ENCODE results near the gene ADAMTS2. TPM values are rescaled to one million over a fixed set of nuclear protein-coding genes. Genes with fewer than 3 reads are reported as not detected.

The ADAMTS2 gene
- total and polyA plus RNA-seq, 2 donors from 2014 or later = 2.0 to 13.6 TPM

DNA sequence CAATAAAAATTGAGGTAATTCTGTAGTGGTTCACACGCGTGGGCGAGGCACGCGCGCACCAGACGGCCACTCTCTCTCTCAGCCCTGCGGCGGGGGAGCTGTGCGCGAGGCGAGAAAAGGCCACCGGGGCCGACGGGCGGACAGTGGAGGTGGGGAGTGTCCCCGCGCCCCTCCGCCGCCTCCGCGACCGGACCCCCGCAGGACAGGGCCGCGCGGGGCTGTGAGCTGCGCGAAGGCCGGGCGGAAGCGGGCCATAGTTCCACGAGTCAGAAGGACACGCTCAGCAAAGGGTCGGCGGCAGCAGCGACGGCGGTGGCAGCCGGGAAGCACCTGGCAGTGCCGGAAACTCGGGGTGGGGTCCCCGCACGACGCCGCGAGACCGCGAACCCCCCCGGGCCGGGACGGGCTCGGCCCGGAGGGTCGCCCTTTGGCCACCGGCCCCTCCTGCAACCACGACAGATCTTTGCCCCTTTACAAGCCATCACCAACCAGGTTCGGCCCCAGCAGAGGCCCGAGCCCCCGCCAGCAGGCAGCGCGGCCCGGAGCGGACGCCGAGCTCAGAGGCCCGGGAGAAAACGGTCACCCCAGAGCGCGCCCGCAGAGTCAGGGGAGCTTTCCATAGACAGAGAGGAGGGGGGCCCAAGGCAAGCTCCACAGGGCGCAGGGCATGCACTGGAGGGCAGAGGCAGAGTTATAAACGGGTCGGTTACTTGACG is 224.2 kb downstream of the ADAMTS2 start:
- DNase-seq (peak in 3 of 5 donors; percentile 6 to 61 (median 20)), FAIRE-seq (no peak)
- Histone ChIP-seq H3K4me1 (ENCODE audit: control insufficient read depth in 2 of 3, insufficient read depth in 2 of 3, low read depth in 1 of 3, low read length in 3 of 3) (no peaks in the 10 kb centered on the region), H3K9ac (ENCODE audit: low read length in 3 of 3) (no peak overlapping the region), H3K27me3 (ENCODE audit: control insufficient read depth, insufficient read depth, low read length) (no peaks in the 10 kb centered on the region), H3K9me3 (ENCODE audit: control insufficient read depth in 2 of 3, insufficient read depth in 1 of 3, low read length in 3 of 3) (no peaks in the 10 kb centered on the region), H3K4me3 (ENCODE audit: low read length in 3 of 3) (no peak overlapping the region), H3K27ac (ENCODE audit: low read depth in 2 of 2, low read length in 2 of 2) (no peak overlapping the region), H3K36me3 (ENCODE audit: control insufficient read depth in 2 of 3, insufficient read depth in 3 of 3, low read length in 3 of 3) (no peaks in the 10 kb centered on the region)
- intact Hi-C loops (cut with DNase I) = no loop called here
- TF ChIP-seq, protein P1, sequence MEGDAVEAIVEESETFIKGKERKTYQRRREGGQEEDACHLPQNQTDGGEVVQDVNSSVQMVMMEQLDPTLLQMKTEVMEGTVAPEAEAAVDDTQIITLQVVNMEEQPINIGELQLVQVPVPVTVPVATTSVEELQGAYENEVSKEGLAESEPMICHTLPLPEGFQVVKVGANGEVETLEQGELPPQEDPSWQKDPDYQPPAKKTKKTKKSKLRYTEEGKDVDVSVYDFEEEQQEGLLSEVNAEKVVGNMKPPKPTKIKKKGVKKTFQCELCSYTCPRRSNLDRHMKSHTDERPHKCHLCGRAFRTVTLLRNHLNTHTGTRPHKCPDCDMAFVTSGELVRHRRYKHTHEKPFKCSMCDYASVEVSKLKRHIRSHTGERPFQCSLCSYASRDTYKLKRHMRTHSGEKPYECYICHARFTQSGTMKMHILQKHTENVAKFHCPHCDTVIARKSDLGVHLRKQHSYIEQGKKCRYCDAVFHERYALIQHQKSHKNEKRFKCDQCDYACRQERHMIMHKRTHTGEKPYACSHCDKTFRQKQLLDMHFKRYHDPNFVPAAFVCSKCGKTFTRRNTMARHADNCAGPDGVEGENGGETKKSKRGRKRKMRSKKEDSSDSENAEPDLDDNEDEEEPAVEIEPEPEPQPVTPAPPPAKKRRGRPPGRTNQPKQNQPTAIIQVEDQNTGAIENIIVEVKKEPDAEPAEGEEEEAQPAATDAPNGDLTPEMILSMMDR (IDR thresholded peaks at IDR 0.05; ENCODE audit: borderline replicate concordance, extremely low read depth, insufficient read depth) = no peak

DNA sequence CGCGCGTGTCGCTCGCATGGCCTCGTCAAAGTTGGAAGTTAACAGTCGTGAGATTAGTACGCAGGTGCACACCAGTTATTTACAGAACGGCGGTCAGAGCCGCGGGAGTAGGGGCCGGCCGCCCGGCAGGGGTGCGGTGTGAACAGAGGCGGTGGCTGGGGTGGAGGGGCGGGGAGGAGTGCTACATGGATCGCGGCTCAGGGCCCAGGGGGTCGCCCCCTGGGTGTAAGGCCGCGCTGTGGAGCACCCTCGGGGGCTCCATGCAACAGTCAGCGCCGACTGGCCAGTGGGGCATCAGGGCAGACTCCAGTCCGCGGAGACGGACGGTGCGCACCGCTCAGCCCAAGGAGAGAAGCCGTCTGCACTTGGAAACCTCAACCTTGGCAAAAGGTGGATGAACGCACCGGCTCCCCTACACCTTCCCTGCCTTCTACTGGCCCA is 224.8 kb downstream of the ADAMTS2 start:
- no peaks in the 10 kb centered on the region for H3K4me1 ChIP-seq (ENCODE audit: control insufficient read depth in 2 of 3, insufficient read depth in 2 of 3, low read depth in 1 of 3, low read length in 3 of 3)
- DNase-seq (peak in 2 of 5 donors; percentile 11 to 34), FAIRE-seq (no peak)
- no peak overlapping the region for H3K9ac ChIP-seq (ENCODE audit: low read length in 3 of 3)
- no peaks in the 10 kb centered on the region for H3K9me3 ChIP-seq (ENCODE audit: control insufficient read depth in 2 of 3, insufficient read depth in 1 of 3, low read length in 3 of 3)
- H3K27ac ChIP-seq (ENCODE audit: low read depth in 2 of 2, low read length in 2 of 2) = no peak overlapping the region
- intact Hi-C loops (cut with DNase I) = no loop called here
- TF ChIP-seq, protein P1 (IDR thresholded peaks at IDR 0.05; ENCODE audit: borderline replicate concordance, extremely low read depth, insufficient read depth) = no peak
- H3K27me3 ChIP-seq (ENCODE audit: control insufficient read depth, insufficient read depth, low read length) = no peaks in the 10 kb centered on the region
- H3K4me3 ChIP-seq (ENCODE audit: low read length in 3 of 3) = no peak overlapping the region
- no peaks in the 10 kb centered on the region for H3K36me3 ChIP-seq (ENCODE audit: control insufficient read depth in 2 of 3, insufficient read depth in 3 of 3, low read length in 3 of 3)

DNA sequence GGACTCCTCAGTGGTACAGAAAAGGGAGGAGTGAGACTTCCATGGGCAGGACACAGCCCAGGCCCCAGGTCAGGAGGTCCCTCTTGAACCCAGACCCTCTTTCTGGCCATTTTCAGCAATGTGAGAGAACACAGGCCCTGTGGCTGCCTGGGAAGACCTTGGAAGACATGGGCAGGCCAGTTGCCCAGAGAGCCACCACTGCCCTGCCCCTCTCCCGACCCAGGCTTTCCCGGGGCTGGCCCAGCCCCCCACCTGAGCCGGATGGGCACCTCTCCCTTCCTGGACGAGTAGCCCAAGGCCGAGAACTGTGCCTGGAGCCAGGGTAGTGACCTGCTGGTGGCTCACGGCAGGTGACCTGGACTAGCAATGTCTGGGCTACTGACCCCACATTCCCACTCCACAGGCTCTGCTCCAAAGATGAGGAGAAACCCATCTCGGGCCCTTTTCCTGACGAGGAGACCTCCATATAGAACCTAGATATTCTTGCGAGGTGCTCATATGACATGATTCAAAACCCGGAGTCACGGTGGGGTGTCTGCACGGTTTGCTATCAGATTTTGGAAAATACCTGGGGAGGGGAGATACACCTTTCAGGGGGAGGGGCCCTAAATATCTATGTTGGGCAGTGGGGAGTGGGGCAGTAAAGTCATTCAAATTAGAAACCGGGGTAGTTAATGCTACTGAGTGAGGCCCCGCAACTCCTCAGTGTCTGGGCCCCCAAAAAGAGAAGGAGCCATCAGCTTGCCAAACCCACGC is 225.7 kb downstream of the ADAMTS2 start:
- TF ChIP-seq, protein P1 (IDR thresholded peaks at IDR 0.05; ENCODE audit: borderline replicate concordance, extremely low read depth, insufficient read depth) = no peak
- intact Hi-C loops (cut with DNase I) = no loop called here
- no peak overlapping the region for H3K4me3 ChIP-seq (ENCODE audit: low read length in 3 of 3)
- no peak overlapping the region for H3K9ac ChIP-seq (ENCODE audit: low read length in 3 of 3)
- H3K27ac ChIP-seq (ENCODE audit: low read depth in 2 of 2, low read length in 2 of 2) = no peak overlapping the region
- DNase-seq (peak in 2 of 5 donors; percentile 15 to 45), FAIRE-seq (no peak)
- H3K4me1 ChIP-seq (ENCODE audit: control insufficient read depth in 2 of 3, insufficient read depth in 2 of 3, low read depth in 1 of 3, low read length in 3 of 3) = no peaks in the 10 kb centered on the region
- H3K36me3 ChIP-seq (ENCODE audit: control insufficient read depth in 2 of 3, insufficient read depth in 3 of 3, low read length in 3 of 3) = no peaks in the 10 kb centered on the region
- H3K27me3 ChIP-seq (ENCODE audit: control insufficient read depth, insufficient read depth, low read length) = no peaks in the 10 kb centered on the region
- H3K9me3 ChIP-seq (ENCODE audit: control insufficient read depth in 2 of 3, insufficient read depth in 1 of 3, low read length in 3 of 3) = peaks cover 0 to 4% (median 0%) of the 10 kb centered on the region in 3 donors

Measured in kidney (tissue), 14 donors.